OCI-LY3 (cell line): ENCODE measurements around the gene ZNF407.
A peak's percentile ranks its signal among the peaks of the same experiment; 100 is the strongest.

Experiments used
- H2AFZ ChIP-seq: fragments of 200-600, 300-600 bp; shearing (Covaris generic); 2 replicates; pipeline ENCODE4 v1.6.0; 2014; ENCODE audit warnings: antibody characterized with exemption, low read depth, low read length
- H3K27ac ChIP-seq: fragments of 200-600, 300-600 bp; sonication (generic); 2 replicates; pipeline ENCODE4 v1.5.1; 2014; ENCODE audit warnings: mild to moderate bottlenecking, low read length, moderate library complexity, mixed read lengths
- H3K27me3 ChIP-seq: fragments of 200-600, 300-600 bp; sonication (generic); 2 replicates; pipeline ENCODE4 v1.6.1; 2014; ENCODE audit warnings: low read depth, low read length, mixed read lengths
- H3K36me3 ChIP-seq: fragments of 200-600, 300-600 bp; sonication (generic); replicated peaks from 2 replicates; pipeline ENCODE3; 2014; ENCODE audit warnings: low read depth, low read length, mixed read lengths
- H3K4me1 ChIP-seq: fragments of 300-600, 200-600 bp; sonication (generic); 2 replicates; pipeline ENCODE4 v1.6.1; 2014; ENCODE audit warnings: low read length, mixed read lengths
- H3K4me2 ChIP-seq: fragments of 200-600, 300-600 bp; sonication (generic); 2 replicates; pipeline ENCODE4 v1.6.1; 2014; ENCODE audit warnings: low read length, mixed read lengths
- H3K4me3 ChIP-seq: fragments of 300-600, 200-600 bp; sonication (generic); 2 replicates; pipeline ENCODE4 v1.5.1; 2014; ENCODE audit warnings: antibody characterized with exemption, mild to moderate bottlenecking, low read length, moderate library complexity
- H3K79me2 ChIP-seq: fragments of 300-600, 200-600 bp; shearing (Covaris generic); 2 replicates; pipeline ENCODE4 v1.6.1; 2014; ENCODE audit warnings: mild to moderate bottlenecking, low read length, mixed read lengths
- H3K9ac ChIP-seq: fragments of 300-600, 200-600 bp; shearing (Covaris generic); 2 replicates; pipeline ENCODE4 v1.6.0; 2014; ENCODE audit warnings: mild to moderate bottlenecking, low read length, moderate library complexity
- H3K9me3 ChIP-seq: fragments of 200-600, 300-600 bp; shearing (Covaris generic); 2 replicates; pipeline ENCODE4 v1.6.1; 2014; ENCODE audit warnings: low read length, mixed read lengths; ENCODE audit not compliant: insufficient read depth
- H4K20me1 ChIP-seq: fragments of 200-600, 300-600 bp; sonication (generic); 2 replicates; pipeline ENCODE4 v1.6.1; 2016; ENCODE audit warnings: low read length, mixed read lengths; ENCODE audit not compliant: insufficient read depth
- CTCF ChIP-seq: fragments of 200-600, 300-600 bp; sonication (generic); IDR thresholded peaks from 2 replicates; pipeline ENCODE4 v1.5.1; 2014; ENCODE audit warnings: antibody characterized with exemption, low read length, low read depth
- EZH2phosphoT487 ChIP-seq: fragments of 200-600 bp; shearing (Covaris generic); IDR thresholded peaks from 2 replicates; pipeline ENCODE4 v1.6.1; 2018; ENCODE audit warnings: antibody characterized with exemption, mixed run types, low read depth

The ZNF407 gene

DNA sequence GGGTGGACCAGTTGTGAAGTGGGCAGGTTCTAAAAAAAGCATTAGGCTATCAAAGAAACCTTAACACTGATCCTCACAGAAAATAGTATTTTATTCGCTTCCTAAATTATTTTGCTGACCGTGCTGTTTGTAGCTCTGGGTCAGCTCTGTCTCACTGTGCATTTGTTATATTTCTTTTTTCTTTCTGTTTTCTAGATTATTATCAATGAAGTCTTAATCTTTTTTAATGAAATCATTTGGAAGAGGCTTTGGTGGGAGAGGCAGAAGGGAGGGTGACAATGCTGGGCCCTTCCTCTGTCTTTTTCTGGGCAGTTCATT, 397.7 kb downstream of the ZNF407 start:
- H2AFZ ChIP-seq: peak overlapping the region; percentile 73; the same call in 1 of the 2 replicates
- H3K27me3 ChIP-seq: no peaks in the 10 kb centered on the region
- H3K4me2 ChIP-seq: peak overlapping the region; percentile 90
- no peak overlapping the region for H3K9ac ChIP-seq
- H3K4me3 ChIP-seq: peak overlapping the region; percentile 72
- no peak overlapping the region for H3K27ac ChIP-seq
- no peaks in the 10 kb centered on the region for H3K9me3 ChIP-seq
- H3K4me1 ChIP-seq: peaks cover 34% of the 10 kb centered on the region
- no peaks in the 10 kb centered on the region for H3K36me3 ChIP-seq
- no peaks in the 10 kb centered on the region for H4K20me1 ChIP-seq
- H3K79me2 ChIP-seq: no peaks in the 10 kb centered on the region
- TF ChIP-seq CTCF (no peak), EZH2phosphoT487 (no peak)

DNA sequence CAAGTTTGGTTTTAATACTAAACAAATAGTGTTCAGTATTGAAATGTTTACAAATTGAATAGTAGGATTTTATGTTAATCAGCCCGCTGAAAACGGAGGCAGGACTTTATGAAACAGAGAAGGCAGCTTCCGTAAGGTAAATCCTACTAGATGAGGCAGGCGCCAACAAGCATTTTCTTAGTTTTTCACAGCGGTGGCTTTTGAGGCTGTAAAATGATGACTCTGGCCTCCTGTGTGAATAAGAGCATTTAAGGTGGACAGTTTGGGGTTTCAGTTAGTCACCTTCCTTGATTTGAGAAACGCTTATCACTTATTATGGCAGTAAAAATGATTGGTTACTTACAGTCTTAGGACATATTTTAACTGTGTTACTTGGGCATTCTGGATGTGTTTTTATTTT, 398.4 kb downstream of the ZNF407 start:
- Histone ChIP-seq H3K4me3 (no peak overlapping the region), H3K4me2 (no peak overlapping the region), H2AFZ (no peak overlapping the region), H4K20me1 (no peaks in the 10 kb centered on the region), H3K27ac (no peak overlapping the region), H3K79me2 (no peaks in the 10 kb centered on the region), H3K9me3 (no peaks in the 10 kb centered on the region), H3K4me1 (peaks cover 27% of the 10 kb centered on the region), H3K27me3 (no peaks in the 10 kb centered on the region), H3K9ac (no peak overlapping the region), H3K36me3 (no peaks in the 10 kb centered on the region)
- TF ChIP-seq EZH2phosphoT487 (no peak), CTCF (no peak)

DNA sequence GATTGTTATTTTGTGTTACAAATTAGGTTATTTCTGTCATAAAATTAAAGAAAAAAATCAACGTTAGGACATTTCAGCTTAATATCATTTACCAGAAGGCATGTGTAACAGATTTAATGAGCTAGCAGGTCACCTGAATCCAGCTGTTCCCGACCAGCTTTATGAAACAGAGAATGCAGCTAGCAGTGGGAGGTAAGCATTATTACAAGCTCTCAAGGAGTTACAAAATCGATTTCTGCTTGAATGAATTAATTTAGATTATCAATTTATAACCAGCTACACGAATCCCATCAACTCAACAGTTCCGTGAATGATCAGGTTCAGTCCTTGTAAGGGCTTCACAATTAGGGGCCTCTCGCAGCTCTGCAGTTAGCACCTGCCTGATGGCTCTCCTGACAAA, 399.3 kb downstream of the ZNF407 start:
- Histone ChIP-seq H3K4me2 (no peak overlapping the region), H3K9ac (no peak overlapping the region), H3K4me1 (peaks cover 19% of the 10 kb centered on the region), H2AFZ (no peak overlapping the region), H3K4me3 (no peak overlapping the region), H3K9me3 (no peaks in the 10 kb centered on the region), H3K36me3 (no peaks in the 10 kb centered on the region), H4K20me1 (no peaks in the 10 kb centered on the region), H3K27me3 (no peaks in the 10 kb centered on the region), H3K27ac (no peak overlapping the region), H3K79me2 (no peaks in the 10 kb centered on the region)
- TF ChIP-seq EZH2phosphoT487: no peak
- TF ChIP-seq CTCF: no peak

DNA sequence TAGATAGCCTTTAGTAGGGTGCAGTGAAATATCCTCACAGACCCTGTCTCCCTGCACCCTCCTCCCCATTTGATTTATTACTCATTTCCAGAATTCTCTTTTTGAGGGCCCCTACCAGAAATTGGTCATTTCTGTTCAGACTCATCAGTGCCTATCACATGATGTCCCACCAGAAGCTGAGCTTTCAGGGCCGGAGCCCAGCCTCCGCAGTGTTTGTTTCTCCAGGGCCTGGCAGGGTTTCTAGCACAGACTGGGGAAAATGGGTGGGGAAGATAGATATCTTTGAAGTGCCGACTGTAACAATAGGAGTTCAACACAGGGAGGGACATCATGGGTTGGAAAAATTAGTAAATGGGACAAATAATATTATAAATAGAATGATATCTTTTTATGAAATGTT, 403.2 kb downstream of the ZNF407 start:
- Histone ChIP-seq H3K9ac (no peak overlapping the region), H2AFZ (no peak overlapping the region), H3K27me3 (no peaks in the 10 kb centered on the region), H3K79me2 (no peaks in the 10 kb centered on the region), H3K36me3 (no peaks in the 10 kb centered on the region), H3K4me2 (no peak overlapping the region), H3K4me1 (no peaks in the 10 kb centered on the region), H3K9me3 (no peaks in the 10 kb centered on the region), H4K20me1 (no peaks in the 10 kb centered on the region), H3K27ac (no peak overlapping the region), H3K4me3 (no peak overlapping the region)
- no peak for TF ChIP-seq CTCF
- no peak for TF ChIP-seq EZH2phosphoT487
